Lower lobe of right lung (tissue), 2 donors: ENCODE results near the gene ATP13A3. TPM values are rescaled to one million over a fixed set of nuclear protein-coding genes. Genes with fewer than 3 reads are reported as not detected.
A peak's percentile ranks its signal among the peaks of the same experiment; 100 is the strongest.

Source experiments
- ATAC-seq, 2 donors: fragments of 200-7000 bp; cut with Tn5 transposase; one replicate each; pipeline ENCODE4 v1.9.1; 2020 to 2022; ENCODE audit warnings: mild to moderate bottlenecking in 2 of 2, moderate library complexity in 2 of 2
- DNase-seq: peaks from one replicate; pipeline ENCODE4 v3.0.0-alpha.2; 2020
- H3K27ac ChIP-seq: fragments of 200-600 bp; one replicate; pipeline ENCODE4 v1.8.0; 2022
- H3K27me3 ChIP-seq: fragments of 200-600 bp; one replicate; pipeline ENCODE4 v1.8.0; 2022; ENCODE audit warnings: low read depth
- H3K36me3 ChIP-seq: fragments of 200-600 bp; one replicate; pipeline ENCODE4 v1.8.0; 2022; ENCODE audit warnings: mild to moderate bottlenecking
- H3K4me1 ChIP-seq: fragments of 200-600 bp; one replicate; pipeline ENCODE4 v1.8.0; 2022
- H3K4me3 ChIP-seq: fragments of 200-600 bp; one replicate; pipeline ENCODE4 v1.8.0; 2022; ENCODE audit warnings: mild to moderate bottlenecking
- H3K9me3 ChIP-seq: fragments of 200-600 bp; one replicate; pipeline ENCODE4 v1.8.0; 2022
- intact Hi-C: fragments of 100-400 bp; cut with DNase I; formaldehyde crosslinking; loops from one replicate; pipeline ENCODE4 v1.11.0; 2022
- total RNA-seq: library from RNA; stranded (reverse); fragmentation: NEBNext Ultra II Directional; extraction: Animal tissue kit (Norgen Biotek cat#: 25700); gene quantifications from one replicate; pipeline ENCODE4 v1.2.1, GENCODE V29; 2021
- TF ChIP-seq, protein P1 (sequence below): fragments of 200-600 bp; IDR thresholded peaks from one replicate; pipeline ENCODE4 v1.8.0; 2022; ENCODE audit warnings: antibody characterized with exemption, mild to moderate bottlenecking
- donor health status: DM: no; HTN: yes; CAD: no; lungs with severe emphysema.

The ATP13A3 gene
- total RNA-seq, 1 donor from 2014 or later, result 84.8 TPM

DNA sequence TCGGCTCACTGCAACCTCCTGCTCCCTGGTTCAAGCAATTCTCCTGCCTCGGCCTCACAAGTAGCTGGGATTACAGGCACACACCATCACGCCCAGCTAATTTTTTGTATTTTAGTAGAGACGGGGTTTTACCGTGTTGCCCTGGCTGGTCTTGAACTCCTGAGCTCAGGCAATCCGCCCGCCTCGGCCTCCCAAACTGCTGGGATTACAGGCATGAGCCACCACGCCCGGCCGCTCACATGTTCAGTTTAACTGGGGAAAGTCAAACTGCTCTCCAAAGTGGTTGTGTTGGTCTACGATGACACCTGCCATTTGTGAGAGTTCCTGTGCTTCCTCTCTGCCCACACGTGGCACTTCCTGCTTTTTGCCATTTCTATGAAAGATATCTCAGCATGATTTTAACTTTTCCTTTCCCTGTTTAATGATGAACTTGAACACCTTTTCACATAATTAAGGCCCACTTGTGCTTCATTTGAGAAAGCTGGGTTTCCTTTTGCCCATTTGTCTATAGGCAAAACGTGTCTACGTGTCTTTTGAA is 86.9 kb downstream of the ATP13A3 start:
- ATAC-seq (no peak), DNase-seq (no peak)
- TF ChIP-seq, protein P1, sequence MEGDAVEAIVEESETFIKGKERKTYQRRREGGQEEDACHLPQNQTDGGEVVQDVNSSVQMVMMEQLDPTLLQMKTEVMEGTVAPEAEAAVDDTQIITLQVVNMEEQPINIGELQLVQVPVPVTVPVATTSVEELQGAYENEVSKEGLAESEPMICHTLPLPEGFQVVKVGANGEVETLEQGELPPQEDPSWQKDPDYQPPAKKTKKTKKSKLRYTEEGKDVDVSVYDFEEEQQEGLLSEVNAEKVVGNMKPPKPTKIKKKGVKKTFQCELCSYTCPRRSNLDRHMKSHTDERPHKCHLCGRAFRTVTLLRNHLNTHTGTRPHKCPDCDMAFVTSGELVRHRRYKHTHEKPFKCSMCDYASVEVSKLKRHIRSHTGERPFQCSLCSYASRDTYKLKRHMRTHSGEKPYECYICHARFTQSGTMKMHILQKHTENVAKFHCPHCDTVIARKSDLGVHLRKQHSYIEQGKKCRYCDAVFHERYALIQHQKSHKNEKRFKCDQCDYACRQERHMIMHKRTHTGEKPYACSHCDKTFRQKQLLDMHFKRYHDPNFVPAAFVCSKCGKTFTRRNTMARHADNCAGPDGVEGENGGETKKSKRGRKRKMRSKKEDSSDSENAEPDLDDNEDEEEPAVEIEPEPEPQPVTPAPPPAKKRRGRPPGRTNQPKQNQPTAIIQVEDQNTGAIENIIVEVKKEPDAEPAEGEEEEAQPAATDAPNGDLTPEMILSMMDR, result no peak
- H3K9me3 ChIP-seq, result no peaks in the 10 kb centered on the region
- H3K27me3 ChIP-seq, result peaks cover 22% of the 10 kb centered on the region
- no peak overlapping the region for H3K4me3 ChIP-seq
- peaks cover 29% of the 10 kb centered on the region for H3K4me1 ChIP-seq
- no peaks in the 10 kb centered on the region for H3K36me3 ChIP-seq
- intact Hi-C loops, result loop anchor here (10.0 kb wide), 1 partner anchor 55 kb away; no protein-coding TSS in a partner anchor
- no peak overlapping the region for H3K27ac ChIP-seq

DNA sequence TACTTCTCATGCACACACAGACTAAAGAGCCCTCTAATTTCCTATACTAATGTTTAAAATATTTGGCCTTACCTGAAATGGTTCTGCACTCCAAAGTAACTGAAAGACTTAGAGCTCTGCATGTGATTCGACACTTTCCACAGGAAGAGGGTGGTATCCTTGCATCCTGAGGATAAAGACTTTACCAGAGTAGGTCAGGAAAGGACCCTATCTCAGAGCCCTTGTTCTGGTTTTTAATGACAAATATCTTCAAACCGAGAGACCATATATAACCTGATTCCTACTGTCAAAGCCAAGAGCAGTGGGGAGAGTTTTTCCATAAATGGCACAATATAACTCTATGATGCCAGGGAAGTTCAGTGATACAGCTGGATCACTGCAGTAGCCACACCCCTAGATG is 87.6 kb downstream of the ATP13A3 start, which contains the start of gene GP5:
Gene GP5, minus strand, starts transcription at position 101 of the 400 bp plus-strand sequence. CDS start 984 bp downstream, outside the sequence.
- Histone ChIP-seq H3K9me3 (no peaks in the 10 kb centered on the region), H3K27me3 (peaks cover 22% of the 10 kb centered on the region), H3K36me3 (no peaks in the 10 kb centered on the region), H3K4me3 (peak within 1 kb of the TSS; percentile 39), H3K27ac (no peak within 1 kb of the TSS), H3K4me1 (peaks cover 29% of the 10 kb centered on the region)
- intact Hi-C loops, result loop anchor here (10.0 kb wide), 1 partner anchor 54 kb away; no protein-coding TSS in a partner anchor
- TF ChIP-seq, protein P1, result no peak
- no peak for ATAC-seq
- no peak for DNase-seq

DNA sequence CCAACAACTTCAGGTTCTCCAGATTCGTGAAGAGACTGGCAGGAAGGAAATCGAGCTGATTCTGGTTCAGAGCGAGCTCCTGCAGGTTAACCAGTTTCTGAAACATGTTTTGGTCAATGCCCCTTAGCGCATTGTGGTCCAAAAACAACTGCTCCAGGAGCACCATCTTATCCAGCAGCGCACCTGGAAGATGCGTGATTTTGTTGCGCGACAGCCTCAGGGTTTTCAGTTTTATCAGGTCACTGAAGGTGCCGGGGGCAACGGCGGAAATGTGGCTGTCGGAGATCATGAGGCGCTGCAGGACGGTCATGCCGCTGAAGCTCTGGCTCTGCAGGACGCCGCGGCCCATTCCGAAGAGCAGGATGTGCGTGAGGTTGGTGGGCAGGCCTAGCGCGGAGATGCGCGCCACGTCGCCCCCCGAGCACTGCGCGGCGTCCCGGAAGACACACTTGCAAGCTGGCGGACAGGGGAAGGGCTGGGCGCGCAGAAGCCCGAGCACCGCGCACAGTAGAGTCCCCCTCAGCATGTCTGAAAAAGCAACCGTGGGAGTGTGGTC is 89.0 kb downstream of the ATP13A3 start:
- no peak overlapping the region for H3K27ac ChIP-seq
- peaks cover 29% of the 10 kb centered on the region for H3K4me1 ChIP-seq
- H3K4me3 ChIP-seq, result peak overlapping the region; percentile 39
- intact Hi-C loops, result loop anchor here (10.0 kb wide), 1 partner anchor 53 kb away; no protein-coding TSS in a partner anchor
- peaks cover 22% of the 10 kb centered on the region for H3K27me3 ChIP-seq
- ATAC-seq (peak; percentile 27 to 44), DNase-seq (no peak)
- no peaks in the 10 kb centered on the region for H3K9me3 ChIP-seq
- H3K36me3 ChIP-seq, result no peaks in the 10 kb centered on the region
- TF ChIP-seq, protein P1, result no peak

DNA sequence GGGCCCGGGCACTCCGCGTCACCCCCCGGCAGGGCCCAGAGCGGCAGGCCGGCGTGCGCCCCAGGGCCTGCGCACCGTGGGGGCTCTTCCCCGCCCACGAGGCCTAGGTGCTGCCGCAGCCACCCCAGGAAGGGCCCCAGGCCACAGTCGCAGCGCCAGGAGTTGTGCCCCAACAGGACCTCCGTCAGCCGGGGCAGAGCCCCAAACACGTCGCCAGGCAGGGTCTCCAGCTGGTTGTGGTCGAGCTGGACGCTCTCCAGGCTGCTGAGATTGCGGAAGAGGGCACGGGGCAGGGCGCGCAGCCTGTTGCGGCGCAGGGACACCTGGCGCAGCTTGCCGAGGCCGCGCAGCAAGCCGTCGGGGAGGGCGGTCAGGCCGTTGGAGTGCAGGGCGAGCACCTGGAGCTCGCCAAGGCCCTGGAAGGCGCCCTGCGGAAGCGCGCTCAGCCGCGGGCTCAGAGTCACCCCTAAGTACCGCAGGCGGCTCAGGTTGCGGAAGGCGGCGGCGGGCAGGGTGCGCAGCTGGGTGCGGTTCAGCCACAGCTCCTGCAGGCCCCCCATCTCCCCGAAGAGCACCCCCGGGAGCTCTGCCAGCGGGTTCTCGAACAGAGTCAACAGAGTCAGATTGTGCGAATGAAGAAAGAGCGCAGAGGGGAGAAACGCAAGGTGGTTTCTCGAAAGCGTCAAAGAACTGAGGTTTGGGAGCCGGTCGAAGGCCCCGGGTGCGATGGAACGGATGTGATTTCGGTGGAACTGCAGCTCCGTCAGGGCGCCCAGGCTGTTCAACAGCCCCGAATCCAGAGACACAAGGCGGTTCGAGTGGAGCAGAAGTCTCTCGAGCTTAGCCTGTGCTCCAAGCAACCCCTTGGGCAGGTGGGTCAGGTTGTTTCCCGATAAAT is 89.7 kb downstream of the ATP13A3 start:
- intact Hi-C loops, result loop anchor here (10.0 kb wide), 1 partner anchor 52 kb away; no protein-coding TSS in a partner anchor
- Histone ChIP-seq H3K36me3 (no peaks in the 10 kb centered on the region), H3K4me3 (peak overlapping the region; percentile 39), H3K9me3 (no peaks in the 10 kb centered on the region), H3K4me1 (peaks cover 29% of the 10 kb centered on the region), H3K27me3 (peaks cover 23% of the 10 kb centered on the region), H3K27ac (peak overlapping the region; percentile 11)
- TF ChIP-seq, protein P1, result no peak
- peak; percentile 55 to 70 for ATAC-seq
- no peak for DNase-seq

DNA sequence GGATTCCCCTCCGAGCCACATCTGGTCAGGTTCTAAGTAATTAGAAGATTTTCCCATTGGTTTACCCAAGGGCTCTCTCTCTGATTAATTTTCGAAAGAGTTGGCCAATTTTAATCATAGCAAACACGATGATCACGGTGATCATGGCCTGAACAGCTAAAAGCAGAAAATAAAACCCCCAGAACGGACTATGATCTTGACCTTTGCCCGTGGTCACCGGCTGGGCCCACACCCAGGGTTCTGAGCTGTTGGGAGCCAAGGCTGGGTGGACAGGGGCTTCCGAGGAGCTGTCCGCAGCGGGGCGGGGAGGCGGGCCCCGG is 90.3 kb downstream of the ATP13A3 start:
- DNase-seq (no peak), ATAC-seq (no peak)
- intact Hi-C loops, result loop anchor here (10.0 kb wide), 1 partner anchor 52 kb away; no protein-coding TSS in a partner anchor
- H3K27ac ChIP-seq, result peak overlapping the region; percentile 11
- H3K36me3 ChIP-seq, result no peaks in the 10 kb centered on the region
- H3K9me3 ChIP-seq, result no peaks in the 10 kb centered on the region
- H3K4me1 ChIP-seq, result peaks cover 29% of the 10 kb centered on the region
- TF ChIP-seq, protein P1, result no peak
- H3K27me3 ChIP-seq, result peaks cover 28% of the 10 kb centered on the region
- H3K4me3 ChIP-seq, result peak overlapping the region; percentile 39
